Hair follicle dermal papilla cell (primary cell): ENCODE measurements around the gene PWP2. TPM values are rescaled to one million over a fixed set of nuclear protein-coding genes. Genes with fewer than 3 reads are reported as not detected.

ENCODE experiments used
- total RNA-seq: library from RNA; depleted of rRNA; stranded (reverse); fragments of >200 nt; gene quantifications from 2 replicates; pipeline ENCODE4 v1.2.3, GENCODE V29; 2012

PWP2 gene
- total RNA-seq = 5.0 and 6.4 TPM in 2 replicates

DNA sequence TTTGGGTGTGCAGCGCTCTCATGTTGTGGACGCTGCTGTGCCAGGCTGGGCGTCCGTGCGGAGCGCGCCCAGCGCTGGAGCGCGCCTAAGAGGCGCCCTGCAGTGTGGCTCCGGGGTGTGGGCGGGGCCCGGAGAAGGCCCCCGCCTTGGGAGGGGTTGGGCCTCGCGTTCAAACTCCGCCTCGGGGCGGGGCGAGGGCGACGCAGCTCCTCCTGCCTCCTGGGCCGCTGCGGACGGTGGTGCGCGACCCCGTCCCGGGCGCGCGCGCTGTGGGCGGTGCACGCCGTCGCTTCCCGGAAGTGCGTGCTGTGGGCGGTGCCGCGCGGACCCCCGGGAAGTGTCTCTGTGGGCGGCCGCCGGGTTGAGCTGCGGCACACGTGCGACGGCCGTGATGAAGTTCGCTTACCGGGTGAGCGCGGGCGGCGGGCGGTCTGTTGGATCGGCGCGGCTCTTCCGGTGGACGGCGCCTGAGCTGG is at the start of gene PWP2:
PWP2 (plus strand) TSS at position 374 of the 476 bp plus-strand sequence; CDS start at position 392, 18 bp downstream.

Other genes with a start within 250 kb of the PWP2 start
- 43.6 and 44.9 TPM in 2 replicates for gene AGPAT3, start 242.2 kb upstream of the PWP2 start, total RNA-seq
- gene TRAPPC10, start 95.1 kb upstream of the PWP2 start, total RNA-seq = 31.9 and 35.7 TPM in 2 replicates
- gene GATD3, start 26.3 kb downstream of the PWP2 start, total RNA-seq = 6.9 and 8.9 TPM in 2 replicates
- under 0.01 TPM in 1 of 2 replicates, not detected in the other for gene ICOSLG, start 133.5 kb downstream of the PWP2 start, total RNA-seq
- not detected in 2 replicates for gene DNMT3L, start 154.5 kb downstream of the PWP2 start, total RNA-seq
- gene AIRE, start 178.5 kb downstream of the PWP2 start, total RNA-seq = not detected in 2 replicates
- 141 and 151 TPM in 2 replicates for gene PFKL, start 192.7 kb downstream of the PWP2 start, total RNA-seq
- 20.1 and 23.9 TPM in 2 replicates for gene CFAP410, start 232.0 kb downstream of the PWP2 start, total RNA-seq
- gene TRPM2, start 246.2 kb downstream of the PWP2 start, total RNA-seq = under 0.01 TPM in 1 of 2 replicates, not detected in the other